ENCODE results near the gene MMP17.

Gene MMP17

DNA sequence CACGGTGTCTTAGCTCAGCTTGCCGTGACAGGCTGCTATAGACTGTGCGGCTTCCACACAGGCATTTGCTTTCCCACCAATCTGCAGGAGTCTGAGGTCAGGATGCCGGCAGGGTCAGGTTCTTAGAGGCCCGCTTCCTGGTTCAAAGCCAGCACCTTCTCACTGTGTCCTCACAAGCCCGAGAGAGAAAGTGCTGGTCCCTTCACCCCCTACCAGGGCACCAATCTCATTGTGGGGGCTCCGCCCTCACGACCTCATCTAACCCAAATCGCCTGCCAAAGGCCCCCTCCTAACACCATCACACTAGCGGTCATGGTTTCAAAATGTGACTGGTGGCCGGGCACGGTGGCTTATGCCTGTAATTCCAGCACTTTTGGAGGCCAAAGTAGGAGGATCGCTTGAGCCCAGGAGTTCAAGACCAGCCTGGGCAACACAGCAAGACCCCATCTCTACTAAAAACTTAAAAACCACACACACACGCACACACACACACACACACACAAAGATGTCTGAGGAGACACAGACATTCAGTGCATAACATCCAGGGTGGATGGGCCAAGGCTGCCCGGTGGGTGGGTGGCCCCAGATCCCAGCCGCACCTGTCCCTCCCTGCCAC is 26.8 kb downstream of the MMP17 start:
- TF ChIP-seq, protein P1, sequence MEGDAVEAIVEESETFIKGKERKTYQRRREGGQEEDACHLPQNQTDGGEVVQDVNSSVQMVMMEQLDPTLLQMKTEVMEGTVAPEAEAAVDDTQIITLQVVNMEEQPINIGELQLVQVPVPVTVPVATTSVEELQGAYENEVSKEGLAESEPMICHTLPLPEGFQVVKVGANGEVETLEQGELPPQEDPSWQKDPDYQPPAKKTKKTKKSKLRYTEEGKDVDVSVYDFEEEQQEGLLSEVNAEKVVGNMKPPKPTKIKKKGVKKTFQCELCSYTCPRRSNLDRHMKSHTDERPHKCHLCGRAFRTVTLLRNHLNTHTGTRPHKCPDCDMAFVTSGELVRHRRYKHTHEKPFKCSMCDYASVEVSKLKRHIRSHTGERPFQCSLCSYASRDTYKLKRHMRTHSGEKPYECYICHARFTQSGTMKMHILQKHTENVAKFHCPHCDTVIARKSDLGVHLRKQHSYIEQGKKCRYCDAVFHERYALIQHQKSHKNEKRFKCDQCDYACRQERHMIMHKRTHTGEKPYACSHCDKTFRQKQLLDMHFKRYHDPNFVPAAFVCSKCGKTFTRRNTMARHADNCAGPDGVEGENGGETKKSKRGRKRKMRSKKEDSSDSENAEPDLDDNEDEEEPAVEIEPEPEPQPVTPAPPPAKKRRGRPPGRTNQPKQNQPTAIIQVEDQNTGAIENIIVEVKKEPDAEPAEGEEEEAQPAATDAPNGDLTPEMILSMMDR (IDR thresholded peaks at IDR 0.05; ENCODE audit: low read depth, low read length, missing control alignments): no peak
- no peak for DNase-seq (ENCODE audit: low read depth)
- H3K4me3 ChIP-seq (ENCODE audit: low read depth, low read length): no peak overlapping the region

DNA sequence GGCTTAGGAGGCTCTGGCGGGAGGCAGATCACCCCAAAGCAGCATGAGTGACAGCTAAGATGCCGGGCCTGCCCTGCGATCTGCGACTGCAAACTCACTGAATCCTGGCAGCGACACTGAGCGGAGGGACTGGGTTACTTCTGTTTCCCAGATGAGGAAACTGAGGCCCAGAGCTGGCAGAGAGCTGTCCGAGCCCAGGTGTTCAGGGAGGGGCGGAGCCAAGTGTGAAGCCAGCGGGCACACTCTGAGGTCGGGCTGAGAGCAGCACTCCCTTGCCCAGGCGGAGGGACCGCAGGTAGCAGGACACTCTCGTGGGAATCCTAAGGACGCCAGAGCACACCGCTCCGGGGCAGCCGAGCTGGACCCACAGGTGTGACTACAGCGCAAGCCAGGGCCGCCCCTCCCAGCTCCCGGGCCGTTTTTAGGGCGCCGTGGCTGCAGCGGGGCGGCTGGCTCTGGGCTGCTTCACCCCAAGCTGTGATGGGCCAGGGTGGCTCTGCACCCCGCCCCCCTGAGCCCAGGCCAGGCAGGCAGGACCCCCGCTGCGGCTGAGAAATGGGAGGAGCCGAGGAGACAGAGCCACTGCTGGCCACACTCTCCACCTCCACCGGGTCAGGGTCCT is 27.4 kb downstream of the MMP17 start:
- TF ChIP-seq, protein P1 (IDR thresholded peaks at IDR 0.05; ENCODE audit: low read depth, low read length, missing control alignments): no peak
- DNase-seq (ENCODE audit: low read depth): no peak
- H3K4me3 ChIP-seq (ENCODE audit: low read depth, low read length): no peak overlapping the region

DNA sequence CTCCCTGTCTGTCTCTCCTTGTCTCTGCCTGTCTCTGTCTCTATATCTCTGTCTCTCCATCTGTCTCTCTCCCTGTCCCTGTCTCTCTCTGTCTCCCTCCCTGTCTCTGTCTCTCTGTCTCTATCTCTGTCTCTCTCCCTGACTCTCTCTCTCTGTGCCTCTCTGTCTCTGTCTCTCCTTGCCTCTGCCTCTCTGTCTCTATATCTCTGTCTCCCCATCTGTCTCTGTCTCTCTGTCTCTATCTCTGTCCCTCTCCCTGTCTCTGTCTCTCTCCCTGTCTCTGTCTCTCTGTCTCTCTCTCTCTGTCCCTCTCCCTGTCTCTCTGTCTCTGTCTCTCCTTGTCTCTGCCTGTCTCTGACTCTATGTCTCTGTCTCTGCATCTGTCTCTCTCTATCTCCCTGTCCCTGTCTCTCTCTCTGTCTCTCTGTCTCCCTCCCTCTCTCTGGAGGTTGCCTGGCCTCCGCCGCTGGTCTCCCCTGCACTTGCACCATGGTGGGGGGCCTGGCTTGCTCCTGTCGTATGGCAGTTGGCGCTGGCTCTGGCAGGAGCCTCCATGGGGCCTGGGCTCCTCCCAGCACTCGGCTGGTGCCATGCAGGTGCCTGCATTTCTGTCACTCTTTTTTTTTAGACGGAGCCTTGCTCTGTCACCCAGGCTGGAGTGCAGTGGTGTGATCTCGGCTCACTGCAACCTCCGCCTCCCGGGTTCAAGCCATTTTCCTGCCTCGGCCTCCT is 28.3 kb downstream of the MMP17 start:
- H3K4me3 ChIP-seq (ENCODE audit: low read depth, low read length): no peak overlapping the region
- TF ChIP-seq, protein P1 (IDR thresholded peaks at IDR 0.05; ENCODE audit: low read depth, low read length, missing control alignments): no peak
- DNase-seq (ENCODE audit: low read depth): no peak

DNA sequence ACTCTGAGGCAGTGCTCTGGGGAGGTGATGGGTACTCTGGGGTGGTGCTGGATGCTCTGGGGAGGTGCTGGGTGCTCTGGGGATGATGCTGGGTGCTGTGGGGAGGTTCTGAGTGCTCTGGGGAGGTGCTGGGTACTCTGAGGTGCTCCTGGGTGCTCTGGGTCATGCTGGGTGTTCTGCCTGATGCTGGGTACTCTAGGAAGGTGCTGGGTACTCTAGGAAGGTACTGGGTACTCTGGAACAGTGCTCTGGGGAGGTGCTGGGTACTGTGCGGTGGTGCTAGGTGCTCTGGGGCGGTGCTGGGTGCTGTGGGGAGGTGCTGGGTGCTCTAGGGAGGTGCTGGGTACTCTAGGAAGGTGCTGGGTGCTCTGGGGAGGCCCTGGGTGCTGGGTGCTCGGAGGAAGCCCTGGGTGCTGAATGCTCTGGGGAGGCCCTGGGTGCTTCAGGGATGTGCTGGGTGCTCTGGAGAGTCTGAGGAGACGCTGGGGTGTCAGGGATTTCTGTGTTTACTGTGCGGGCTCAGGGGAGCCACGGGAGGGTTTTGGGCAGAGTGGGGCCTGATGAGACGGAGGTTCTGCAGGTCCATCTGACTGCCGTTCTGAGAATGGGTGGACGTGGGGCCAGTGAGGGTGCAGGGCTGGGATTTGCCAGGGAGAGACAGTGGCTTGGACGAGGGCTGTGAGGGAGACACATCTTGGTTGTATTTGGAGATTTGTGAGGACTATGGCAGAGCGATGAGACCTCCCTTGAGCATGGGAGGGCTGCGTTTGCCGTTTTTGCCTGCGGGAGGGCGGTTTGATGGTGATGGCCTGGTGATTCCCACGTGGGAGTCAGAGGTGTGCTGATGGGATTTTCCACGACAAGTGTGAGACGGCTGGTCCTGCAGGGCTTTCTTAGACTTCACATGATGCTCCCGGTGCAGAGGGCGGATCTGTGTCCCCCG is 30.0 kb downstream of the MMP17 start:
- TF ChIP-seq, protein P1 (IDR thresholded peaks at IDR 0.05; ENCODE audit: low read depth, low read length, missing control alignments): no peak
- H3K4me3 ChIP-seq (ENCODE audit: low read depth, low read length): no peak overlapping the region
- no peak for DNase-seq (ENCODE audit: low read depth)

DNA sequence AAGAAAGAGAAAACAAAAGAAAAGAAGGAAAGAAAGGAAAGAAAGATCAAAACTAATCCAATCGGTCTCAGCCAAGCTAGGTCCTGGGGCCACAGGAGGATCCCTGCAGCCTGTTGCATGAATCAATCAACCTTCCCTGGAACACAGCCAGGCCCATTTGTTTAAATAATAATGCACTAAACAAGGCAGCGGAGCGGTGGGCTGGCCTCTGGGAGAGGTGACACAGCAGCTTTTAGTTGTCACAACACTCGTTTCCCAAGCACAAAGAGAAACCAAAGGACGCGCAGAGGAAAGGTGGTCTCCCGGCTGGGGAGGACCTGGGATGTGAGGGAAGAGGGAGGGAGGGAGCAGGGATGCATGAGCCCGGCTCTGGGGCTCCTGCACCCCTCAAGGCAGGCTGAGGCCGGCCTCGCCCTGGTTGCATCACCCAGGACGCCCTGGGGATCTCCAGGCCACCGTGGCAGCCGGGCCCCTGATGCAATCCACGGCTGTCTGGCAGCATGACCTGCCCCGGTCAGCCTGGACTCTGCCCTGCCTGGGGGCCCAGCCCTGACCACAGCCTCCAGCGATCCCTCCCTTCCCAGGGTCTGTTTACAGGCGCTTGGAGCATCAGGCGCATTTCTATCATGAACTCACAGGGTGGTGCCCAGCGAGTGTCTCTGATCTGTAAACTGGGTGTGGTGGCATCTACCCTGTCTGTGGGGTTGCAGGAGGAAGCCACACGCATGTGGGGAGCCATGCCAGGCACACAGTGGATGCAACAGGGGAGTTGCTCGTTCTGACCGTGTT is 32.5 kb downstream of the MMP17 start:
- TF ChIP-seq, protein P1 (IDR thresholded peaks at IDR 0.05; ENCODE audit: low read depth, low read length, missing control alignments): no peak
- DNase-seq (ENCODE audit: low read depth): no peak
- H3K4me3 ChIP-seq (ENCODE audit: low read depth, low read length): no peak overlapping the region

All from GM12864 (cell line).